T-helper 2 cell treated with Interferon-gamma antibody and Interleukin-4, amounts not matched to agents 5 μg/mL and 100 μg/mL, for 36 hours (primary cell): ENCODE results near the gene PDE4A.
A peak's percentile ranks its signal among the peaks of the same experiment; 100 is the strongest.

Source experiments
- DNase-seq: peaks from one replicate; pipeline ENCODE4 v3.0.0; 2021; ENCODE audit warnings: low spot score
- H3K27ac Mint-ChIP-seq: one replicate; pipeline ENCODE4 v1.8.0; 2021; ENCODE audit warnings: mild to moderate bottlenecking, mixed read lengths
- H3K27me3 Mint-ChIP-seq: one replicate; pipeline ENCODE4 v1.8.0; 2021; ENCODE audit warnings: low read depth, mixed read lengths
- H3K36me3 Mint-ChIP-seq: one replicate; pipeline ENCODE4 v1.8.0; 2021; ENCODE audit warnings: low read depth, mixed read lengths
- H3K4me1 Mint-ChIP-seq: one replicate; pipeline ENCODE4 v1.8.0; 2021; ENCODE audit warnings: low read depth, mixed read lengths
- H3K4me3 Mint-ChIP-seq: one replicate; pipeline ENCODE4 v1.8.0; 2022; ENCODE audit warnings: mild to moderate bottlenecking, moderate library complexity, mixed read lengths
- H3K9me3 Mint-ChIP-seq: one replicate; pipeline ENCODE4 v1.8.0; 2021; ENCODE audit warnings: mixed read lengths

PDE4A gene

GRCh38 chr19:10478476-10478875 lies 58.1 kb downstream of the PDE4A start:
- Mint-ChIP-seq H3K27me3 (no peaks in the 10 kb centered on the region), H3K27ac (no peak overlapping the region), H3K4me1 (peaks cover 20% of the 10 kb centered on the region), H3K9me3 (no peaks in the 10 kb centered on the region), H3K4me3 (peak overlapping the region; percentile 48), H3K36me3 (no peaks in the 10 kb centered on the region)
- no peak for DNase-seq

GRCh38 chr19:10478903-10479384 lies 58.6 kb downstream of the PDE4A start:
- Mint-ChIP-seq H3K27ac (peak overlapping the region; percentile 88), H3K4me1 (peaks cover 20% of the 10 kb centered on the region), H3K27me3 (no peaks in the 10 kb centered on the region), H3K36me3 (no peaks in the 10 kb centered on the region), H3K4me3 (peak overlapping the region; percentile 70), H3K9me3 (no peaks in the 10 kb centered on the region)
- DNase-seq: peak; percentile 88

- Mint-ChIP-seq H3K27me3 (no peaks in the 10 kb centered on the region), H3K27ac (no peak overlapping the region), H3K36me3 (peaks cover 42% of the 10 kb centered on the region), H3K4me3 (no peak overlapping the region), H3K9me3 (no peaks in the 10 kb centered on the region), H3K4me1 (peaks cover 4% of the 10 kb centered on the region)
- DNase-seq: no peak
Observed at GRCh38 chr19:10486551-10486950, 66.2 kb downstream of the PDE4A start.

- Mint-ChIP-seq H3K4me3 (no peak overlapping the region), H3K4me1 (peaks cover 4% of the 10 kb centered on the region), H3K27me3 (no peaks in the 10 kb centered on the region), H3K36me3 (peaks cover 40% of the 10 kb centered on the region), H3K9me3 (no peaks in the 10 kb centered on the region), H3K27ac (no peak overlapping the region)
- DNase-seq: no peak
Observed at GRCh38 chr19:10491472-10492047, 71.2 kb downstream of the PDE4A start.

DNA sequence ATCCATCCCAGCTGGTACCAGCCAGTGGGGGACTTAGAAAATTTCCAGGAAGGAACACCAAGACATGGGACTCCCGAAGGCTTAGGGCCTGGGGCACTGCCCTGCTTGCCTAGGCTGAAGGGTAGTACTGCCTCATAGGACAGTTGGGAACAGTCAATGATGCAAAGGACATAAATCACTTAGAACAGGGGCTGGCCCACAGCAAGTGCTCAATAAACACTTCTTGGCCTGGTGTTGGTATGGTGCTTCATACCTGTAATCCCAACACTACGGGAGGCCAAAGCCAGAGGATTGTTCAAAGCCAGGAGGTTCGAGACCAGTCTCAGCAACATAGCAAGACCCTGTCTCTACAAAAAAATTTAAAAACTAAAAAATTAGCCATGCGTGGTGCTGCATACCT lies 77.0 kb downstream of the PDE4A start:
- Mint-ChIP-seq H3K4me1 (peaks cover 24% of the 10 kb centered on the region), H3K36me3 (peaks cover 37% of the 10 kb centered on the region), H3K4me3 (no peak overlapping the region), H3K9me3 (no peaks in the 10 kb centered on the region), H3K27me3 (no peaks in the 10 kb centered on the region), H3K27ac (no peak overlapping the region)
- no peak for DNase-seq

GRCh38 chr19:10499550-10500246 lies 79.4 kb downstream of the PDE4A start:
- H3K9me3 Mint-ChIP-seq: no peaks in the 10 kb centered on the region
- H3K36me3 Mint-ChIP-seq: peaks cover 32% of the 10 kb centered on the region
- peak overlapping the region; percentile 73 for H3K4me3 Mint-ChIP-seq
- no peak for DNase-seq
- H3K27me3 Mint-ChIP-seq: no peaks in the 10 kb centered on the region
- H3K27ac Mint-ChIP-seq: peak overlapping the region; percentile 36
- H3K4me1 Mint-ChIP-seq: peaks cover 29% of the 10 kb centered on the region

DNA sequence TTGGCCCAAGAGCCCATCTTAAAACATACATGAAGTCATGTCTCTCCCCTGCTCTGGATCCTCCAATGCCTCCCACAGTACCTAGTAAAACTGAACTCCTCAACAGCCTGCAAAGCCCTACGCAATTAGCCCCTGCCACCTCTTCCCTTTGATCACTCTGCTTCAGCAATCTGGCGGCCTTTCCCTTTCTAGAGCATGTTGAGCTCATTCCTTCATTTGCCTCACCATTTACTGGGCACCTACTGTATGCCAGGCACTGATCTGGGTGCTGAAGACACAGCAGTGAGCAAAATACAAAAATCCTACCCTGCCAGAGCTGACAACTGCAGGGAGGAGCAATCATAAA lies 79.9 kb downstream of the PDE4A start:
- H3K27ac Mint-ChIP-seq: peak overlapping the region; percentile 57
- no peaks in the 10 kb centered on the region for H3K27me3 Mint-ChIP-seq
- H3K9me3 Mint-ChIP-seq: no peaks in the 10 kb centered on the region
- no peak for DNase-seq
- H3K4me1 Mint-ChIP-seq: peaks cover 29% of the 10 kb centered on the region
- peaks cover 32% of the 10 kb centered on the region for H3K36me3 Mint-ChIP-seq
- peak overlapping the region; percentile 73 for H3K4me3 Mint-ChIP-seq

GRCh38 chr19:10501971-10502523 lies 81.7 kb downstream of the PDE4A start:
- Mint-ChIP-seq H3K4me1 (peaks cover 36% of the 10 kb centered on the region), H3K9me3 (peaks cover 3% of the 10 kb centered on the region), H3K4me3 (peak overlapping the region; percentile 89), H3K27me3 (no peaks in the 10 kb centered on the region), H3K36me3 (peaks cover 30% of the 10 kb centered on the region), H3K27ac (peak overlapping the region; percentile 82)
- DNase-seq: peak; percentile 50

DNA sequence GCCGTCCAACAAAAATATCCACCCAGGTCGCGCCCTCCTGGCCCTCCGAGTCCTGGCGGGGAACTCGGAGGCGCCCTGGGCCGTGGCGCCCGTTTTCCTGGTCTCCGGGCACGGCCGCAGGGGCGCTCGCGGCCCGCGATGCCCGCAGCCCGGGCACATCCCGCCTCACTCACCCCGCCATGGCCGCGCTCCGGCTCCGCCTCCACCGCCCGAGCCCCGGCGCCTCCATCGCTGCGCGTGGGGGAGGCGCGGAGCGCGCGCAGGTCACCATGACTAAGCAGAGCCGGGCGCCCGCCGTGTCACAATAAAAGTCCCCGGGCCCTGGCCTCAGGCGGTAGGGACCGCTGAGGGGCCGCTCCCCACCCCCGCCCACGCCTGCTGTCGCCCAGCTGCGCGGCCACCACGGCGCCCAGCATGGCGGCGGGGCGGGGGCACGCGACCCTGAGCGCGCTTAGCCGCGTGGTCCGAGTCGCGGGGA lies 82.2 kb downstream of the PDE4A start:
- peak; percentile 95 for DNase-seq
- Mint-ChIP-seq H3K27ac (peak overlapping the region; percentile 82), H3K27me3 (no peaks in the 10 kb centered on the region), H3K9me3 (peaks cover 3% of the 10 kb centered on the region), H3K36me3 (peaks cover 25% of the 10 kb centered on the region), H3K4me3 (peak overlapping the region; percentile 89), H3K4me1 (peaks cover 34% of the 10 kb centered on the region)

- DNase-seq: no peak
- peak within 1 kb of the TSS; percentile 89 for H3K4me3 Mint-ChIP-seq
- H3K4me1 Mint-ChIP-seq: peaks cover 33% of the 10 kb centered on the region
- peaks cover 3% of the 10 kb centered on the region for H3K9me3 Mint-ChIP-seq
- H3K27me3 Mint-ChIP-seq: no peaks in the 10 kb centered on the region
- peaks cover 24% of the 10 kb centered on the region for H3K36me3 Mint-ChIP-seq
- peak within 1 kb of the TSS; percentile 97 for H3K27ac Mint-ChIP-seq
Observed at GRCh38 chr19:10503002-10503789, 82.9 kb downstream of the PDE4A start, which contains the start of gene KEAP1. TSS of gene KEAP1 (minus strand) at chr19:10503356. CDS start at chr19:10500033, 3,323 bp downstream.

DNA sequence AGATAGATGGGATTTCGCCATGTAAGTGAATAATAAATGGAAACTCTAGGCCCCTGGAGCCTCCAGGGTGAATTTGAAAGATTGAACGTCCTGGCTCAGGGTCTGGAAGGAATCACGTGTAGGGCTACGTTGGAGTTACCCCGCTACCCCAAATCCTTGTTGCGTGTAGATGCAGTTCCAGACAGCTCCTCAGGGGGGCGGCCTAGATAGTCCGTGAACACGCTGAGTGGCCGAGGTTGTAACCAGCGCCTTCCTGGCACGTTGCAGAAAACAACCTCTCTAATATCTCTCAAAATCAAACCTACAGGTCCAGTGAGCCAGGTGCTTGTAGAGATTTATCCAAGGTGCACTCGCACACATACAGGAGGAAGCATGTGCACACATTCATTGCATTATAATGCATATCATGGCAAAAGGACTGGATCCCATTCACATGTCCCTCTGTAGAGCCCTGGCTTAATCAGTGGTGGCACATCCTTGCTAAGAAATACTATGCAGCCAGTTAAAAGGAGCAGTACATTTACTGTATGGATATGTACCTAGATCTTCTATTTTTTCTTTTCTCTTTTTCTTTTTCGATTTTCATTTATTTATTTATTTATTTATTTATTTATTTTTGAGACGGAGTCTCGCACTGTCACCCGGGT lies 85.4 kb downstream of the PDE4A start:
- Mint-ChIP-seq H3K4me1 (peaks cover 23% of the 10 kb centered on the region), H3K4me3 (no peak overlapping the region), H3K9me3 (peaks cover 3% of the 10 kb centered on the region), H3K27me3 (no peaks in the 10 kb centered on the region), H3K27ac (peak overlapping the region; percentile 57), H3K36me3 (peaks cover 5% of the 10 kb centered on the region)
- DNase-seq: peak; percentile 74

- Mint-ChIP-seq H3K4me3 (no peak overlapping the region), H3K36me3 (no peaks in the 10 kb centered on the region), H3K27ac (no peak overlapping the region), H3K27me3 (peaks cover 9% of the 10 kb centered on the region), H3K9me3 (peaks cover 3% of the 10 kb centered on the region), H3K4me1 (peaks cover 18% of the 10 kb centered on the region)
- DNase-seq: no peak
Observed at GRCh38 chr19:10508036-10508435, 87.7 kb downstream of the PDE4A start.

- Mint-ChIP-seq H3K27ac (no peak overlapping the region), H3K4me1 (peaks cover 14% of the 10 kb centered on the region), H3K4me3 (no peak overlapping the region), H3K36me3 (no peaks in the 10 kb centered on the region), H3K9me3 (peaks cover 3% of the 10 kb centered on the region), H3K27me3 (peaks cover 15% of the 10 kb centered on the region)
- peak; percentile 33 for DNase-seq
Observed at GRCh38 chr19:10508707-10509106, 88.4 kb downstream of the PDE4A start.
